Endothelial cell of umbilical vein (primary cell): ENCODE data around the gene C1orf35.

Experiments used
- EZH2 ChIP-seq: IDR thresholded peaks from 2 replicates; pipeline ENCODE4 v1.6.1; 2012; ENCODE audit warnings: borderline replicate concordance, low read depth, mild to moderate bottlenecking, moderate library complexity, low read length, inconsistent platforms; ENCODE audit not compliant: severe bottlenecking
- MAX ChIP-seq: IDR thresholded peaks from 2 replicates; pipeline ENCODE4 v1.6.1; 2011; ENCODE audit not compliant: insufficient read depth, insufficient read length
- TF ChIP-seq, protein P1 (sequence below), 2 donors: IDR thresholded peaks; 1 replicate in 1 of 2; 2 replicates in 1 of 2; pipeline ENCODE4 v1.5.1; 2011; ENCODE audit warnings: low read length in 2 of 2, mild to moderate bottlenecking in 2 of 2, moderate library complexity in 2 of 2, control low read depth in 1 of 2, inconsistent platforms in 1 of 2, low read depth in 1 of 2; ENCODE audit not compliant: insufficient read depth in 1 of 2; ENCODE audit errors: extremely low read depth in 1 of 2

DNA sequence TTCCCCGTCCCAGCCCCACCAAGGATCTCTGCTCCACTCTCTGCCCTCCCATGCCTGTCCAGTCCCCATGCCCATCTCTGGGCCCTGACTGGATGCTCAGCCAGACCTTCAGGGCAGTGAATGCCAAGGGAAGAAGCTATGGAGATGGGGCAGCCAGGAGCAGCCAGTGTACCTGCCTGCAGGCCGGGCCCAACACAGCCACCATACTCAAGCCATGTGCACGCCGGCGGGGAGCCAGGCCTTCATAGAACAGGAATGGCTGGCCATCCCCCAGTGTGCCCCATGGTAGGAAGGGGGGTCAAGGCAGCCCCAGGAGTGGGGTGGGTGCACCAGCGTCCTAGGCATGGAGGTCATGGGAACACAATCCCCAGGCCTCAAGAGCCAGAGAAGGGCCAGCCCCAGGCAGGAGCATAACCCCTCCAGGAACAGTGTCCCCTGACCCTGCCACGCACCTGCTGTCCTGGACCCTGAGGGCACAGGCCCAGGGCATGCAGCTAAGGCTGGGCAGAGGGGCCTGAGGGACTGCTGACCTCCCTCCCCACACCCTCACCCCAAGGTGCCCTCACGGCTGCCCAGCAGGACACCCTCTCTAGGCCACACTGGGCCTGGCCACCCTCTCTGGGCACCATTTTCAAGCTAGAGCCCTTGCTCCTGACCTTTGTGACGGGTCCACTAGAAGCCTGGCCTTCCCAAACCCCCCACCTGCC is 40.9 kb downstream of the C1orf35 start:
- TF ChIP-seq MAX: no peak
- TF ChIP-seq, protein P1, sequence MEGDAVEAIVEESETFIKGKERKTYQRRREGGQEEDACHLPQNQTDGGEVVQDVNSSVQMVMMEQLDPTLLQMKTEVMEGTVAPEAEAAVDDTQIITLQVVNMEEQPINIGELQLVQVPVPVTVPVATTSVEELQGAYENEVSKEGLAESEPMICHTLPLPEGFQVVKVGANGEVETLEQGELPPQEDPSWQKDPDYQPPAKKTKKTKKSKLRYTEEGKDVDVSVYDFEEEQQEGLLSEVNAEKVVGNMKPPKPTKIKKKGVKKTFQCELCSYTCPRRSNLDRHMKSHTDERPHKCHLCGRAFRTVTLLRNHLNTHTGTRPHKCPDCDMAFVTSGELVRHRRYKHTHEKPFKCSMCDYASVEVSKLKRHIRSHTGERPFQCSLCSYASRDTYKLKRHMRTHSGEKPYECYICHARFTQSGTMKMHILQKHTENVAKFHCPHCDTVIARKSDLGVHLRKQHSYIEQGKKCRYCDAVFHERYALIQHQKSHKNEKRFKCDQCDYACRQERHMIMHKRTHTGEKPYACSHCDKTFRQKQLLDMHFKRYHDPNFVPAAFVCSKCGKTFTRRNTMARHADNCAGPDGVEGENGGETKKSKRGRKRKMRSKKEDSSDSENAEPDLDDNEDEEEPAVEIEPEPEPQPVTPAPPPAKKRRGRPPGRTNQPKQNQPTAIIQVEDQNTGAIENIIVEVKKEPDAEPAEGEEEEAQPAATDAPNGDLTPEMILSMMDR (IDR thresholded peaks at IDR 0.05; ENCODE audit: extremely low read depth in 1 of 2, insufficient read depth in 1 of 2, low read depth in 1 of 2, low read length in 2 of 2): no peak
- TF ChIP-seq EZH2: no peak
